Body of pancreas (tissue), 4 donors: ENCODE results near the gene RBM4. TPM values are rescaled to one million over a fixed set of nuclear protein-coding genes. Genes with fewer than 3 reads are reported as not detected.

Experiments used
- ATAC-seq: fragments of 150-250 bp; one replicate; pipeline ENCODE4 v1.9.1; 2016
- DNase-seq, 4 donors: peaks; one replicate each; pipeline ENCODE4 v3.0.0-alpha.2; 2019
- H3K27ac ChIP-seq, 4 donors: fragments of 200-600 bp; sonication (generic); 1 replicate in 3 of 4; 2 replicates in 1 of 4; pipeline versions ENCODE4 v1.5.1 to v1.6.1; 2016 to 2019; ENCODE audit warnings: mild to moderate bottlenecking in 1 of 4, mixed read lengths in 1 of 4, moderate library complexity in 1 of 4
- H3K27me3 ChIP-seq, 2 donors: fragments of 200-600 bp; sonication (generic); one replicate each; pipeline ENCODE4 v1.6.0; 2016; ENCODE audit warnings: mild to moderate bottlenecking in 1 of 2
- H3K36me3 ChIP-seq, 2 donors: fragments of 200-600 bp; sonication (generic); replicated peaks in 1 of 2; 2 replicates each; pipeline ENCODE4 v1.5.1; 2016; ENCODE audit warnings: low read depth in 2 of 2; ENCODE audit not compliant: insufficient read depth in 1 of 2
- H3K4me1 ChIP-seq: fragments of 200-600 bp; sonication (generic); one replicate; pipeline ENCODE4 v1.6.0; 2016
- H3K4me3 ChIP-seq, 2 donors: fragments of 200-600 bp; sonication (generic); 1 replicate in 1 of 2; 2 replicates in 1 of 2; pipeline ENCODE4 v1.5.1; 2016 to 2019
- H3K9me3 ChIP-seq, 3 donors: fragments of 200-600 bp; sonication (generic); 1 replicate in 2 of 3; 2 replicates in 1 of 3; pipeline ENCODE4 v1.5.1; 2016
- POLR2A ChIP-seq, 3 donors: fragments of 450-650 bp; IDR thresholded peaks; one replicate each; pipeline ENCODE4 v1.6.1; 2016; ENCODE audit warnings: antibody characterized with exemption in 3 of 3, mild to moderate bottlenecking in 2 of 3
- WGBS, 2 donors: methylation state at CpG; one replicate each; pipeline ENCODE4 v1.1.5; 2017; 5-methylcytosine and 5-hydroxymethylcytosine counted together
- intact Hi-C: fragments of 100-400 bp; cut with DNase I; formaldehyde crosslinking; loops from one replicate; pipeline ENCODE4 v1.15.1; 2023
- total RNA-seq, 2 donors: library from RNA; depleted of rRNA; stranded (reverse); fragments of >200 nt; gene quantifications; one replicate each; pipeline ENCODE4 v1.1.0, GENCODE V29; 2016
- TF ChIP-seq, protein P1 (sequence below), 7 experiments: fragments of 450-650 bp in 4 of 7; fragments of 200-600 bp in 3 of 7; sonication (generic) in 3 of 7; IDR thresholded peaks; one replicate each; pipeline ENCODE4 v1.5.1; 2016 to 2019; ENCODE audit warnings: antibody characterized with exemption in 7 of 7

Gene RBM4
- total RNA-seq, 2 donors from 2014 or later: 44.2 to 71.1 TPM

DNA sequence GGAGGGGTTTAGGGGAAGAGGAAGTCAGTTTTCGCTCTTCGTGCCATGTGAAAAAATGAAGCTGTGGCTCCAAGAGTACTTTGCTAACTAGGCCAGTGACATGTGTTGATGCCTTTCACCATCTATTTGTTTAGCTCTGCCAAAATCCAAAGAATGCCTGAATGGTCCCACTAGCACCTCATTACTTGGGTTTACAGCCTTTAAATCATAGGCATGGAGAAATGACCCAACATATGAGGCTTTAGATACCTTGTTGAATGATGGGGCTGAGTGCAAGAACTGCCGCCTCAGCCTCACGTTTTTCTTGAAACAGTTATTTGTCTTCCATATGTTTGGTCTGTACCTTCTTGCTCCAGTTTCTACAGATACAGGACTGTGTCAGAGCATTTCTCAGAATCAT lies 8.3 kb downstream of the RBM4 start:
- 80 to 83% methylated on average over 4 of the region's 4 CpGs for WGBS, 2 donors
- Histone ChIP-seq H3K9me3 (no peaks in the 10 kb centered on the region), H3K36me3 (peaks cover 0 to 16% of the 10 kb centered on the region in 2 donors), H3K4me3 (no peak overlapping the region), H3K27ac (no peak overlapping the region), H3K4me1 (peaks cover 45% of the 10 kb centered on the region), H3K27me3 (no peaks in the 10 kb centered on the region)
- no peak for DNase-seq
- no peak for TF ChIP-seq POLR2A (IDR thresholded peaks at IDR 0.05)
- TF ChIP-seq, protein P1, sequence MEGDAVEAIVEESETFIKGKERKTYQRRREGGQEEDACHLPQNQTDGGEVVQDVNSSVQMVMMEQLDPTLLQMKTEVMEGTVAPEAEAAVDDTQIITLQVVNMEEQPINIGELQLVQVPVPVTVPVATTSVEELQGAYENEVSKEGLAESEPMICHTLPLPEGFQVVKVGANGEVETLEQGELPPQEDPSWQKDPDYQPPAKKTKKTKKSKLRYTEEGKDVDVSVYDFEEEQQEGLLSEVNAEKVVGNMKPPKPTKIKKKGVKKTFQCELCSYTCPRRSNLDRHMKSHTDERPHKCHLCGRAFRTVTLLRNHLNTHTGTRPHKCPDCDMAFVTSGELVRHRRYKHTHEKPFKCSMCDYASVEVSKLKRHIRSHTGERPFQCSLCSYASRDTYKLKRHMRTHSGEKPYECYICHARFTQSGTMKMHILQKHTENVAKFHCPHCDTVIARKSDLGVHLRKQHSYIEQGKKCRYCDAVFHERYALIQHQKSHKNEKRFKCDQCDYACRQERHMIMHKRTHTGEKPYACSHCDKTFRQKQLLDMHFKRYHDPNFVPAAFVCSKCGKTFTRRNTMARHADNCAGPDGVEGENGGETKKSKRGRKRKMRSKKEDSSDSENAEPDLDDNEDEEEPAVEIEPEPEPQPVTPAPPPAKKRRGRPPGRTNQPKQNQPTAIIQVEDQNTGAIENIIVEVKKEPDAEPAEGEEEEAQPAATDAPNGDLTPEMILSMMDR (IDR thresholded peaks at IDR 0.05): no peak
- ATAC-seq: no peak
- intact Hi-C loops: no loop called here

DNA sequence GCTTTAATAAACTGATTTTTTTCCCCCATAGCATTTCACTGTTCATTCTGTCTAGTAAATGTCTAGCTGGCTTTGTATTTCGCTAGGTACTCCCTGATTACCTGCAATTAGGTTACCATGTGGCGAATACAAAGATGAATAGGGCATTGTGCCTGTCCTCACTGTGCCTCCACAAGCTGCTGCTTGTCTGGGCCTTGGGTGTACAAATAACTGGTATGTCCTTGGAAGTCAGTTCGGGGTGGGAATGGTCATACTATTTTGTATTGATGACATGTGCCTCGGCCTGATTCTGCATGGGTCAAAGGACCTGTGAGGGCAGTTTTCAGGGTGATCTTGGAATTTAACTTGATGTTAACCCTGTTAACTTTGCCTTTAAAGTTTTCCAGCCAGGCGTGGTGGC lies 11.4 kb downstream of the RBM4 start:
- Histone ChIP-seq H3K27me3 (no peaks in the 10 kb centered on the region), H3K9me3 (no peaks in the 10 kb centered on the region), H3K4me3 (no peak overlapping the region), H3K36me3 (peaks cover 0 to 16% of the 10 kb centered on the region in 2 donors), H3K4me1 (peaks cover 14% of the 10 kb centered on the region), H3K27ac (no peak overlapping the region)
- intact Hi-C loops: no loop called here
- WGBS, 2 donors: 91% methylated on average over 5 of the region's 5 CpGs
- DNase-seq (no peak), ATAC-seq (no peak)
- no peak for TF ChIP-seq POLR2A (IDR thresholded peaks at IDR 0.05)
- TF ChIP-seq, protein P1 (IDR thresholded peaks at IDR 0.05): no peak

DNA sequence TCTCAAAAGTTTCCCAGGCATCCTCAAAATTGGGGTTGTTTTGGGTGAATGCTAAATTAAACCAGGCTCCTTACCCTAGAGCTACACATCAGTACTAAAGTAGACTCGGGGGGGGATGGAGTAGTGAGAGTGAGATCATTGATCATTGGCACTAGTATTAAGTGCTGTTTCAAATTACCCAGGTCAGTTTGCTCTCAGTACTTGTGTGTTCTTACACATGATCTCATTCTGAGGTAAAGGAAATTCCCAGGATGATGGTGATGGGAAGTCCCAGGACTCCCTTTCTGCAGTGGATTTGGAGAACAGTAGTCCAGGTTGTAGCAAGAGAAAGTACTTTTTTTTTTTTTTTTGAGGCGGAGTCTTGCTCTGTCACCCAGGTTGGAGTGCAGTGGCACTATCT lies 12.5 kb downstream of the RBM4 start:
- WGBS, 2 donors: 93% methylated on average over 2 of the region's 2 CpGs
- TF ChIP-seq, protein P1 (IDR thresholded peaks at IDR 0.05): no peak
- no peak for TF ChIP-seq POLR2A (IDR thresholded peaks at IDR 0.05)
- DNase-seq (no peak), ATAC-seq (peak; percentile 63)
- Histone ChIP-seq H3K27ac (peak overlapping the region in 1 of 4 donors; percentile 24), H3K36me3 (peaks cover 0 to 9% of the 10 kb centered on the region in 2 donors), H3K27me3 (no peaks in the 10 kb centered on the region), H3K4me3 (no peak overlapping the region), H3K9me3 (no peaks in the 10 kb centered on the region), H3K4me1 (peaks cover 3% of the 10 kb centered on the region)
- intact Hi-C loops: no loop called here

DNA sequence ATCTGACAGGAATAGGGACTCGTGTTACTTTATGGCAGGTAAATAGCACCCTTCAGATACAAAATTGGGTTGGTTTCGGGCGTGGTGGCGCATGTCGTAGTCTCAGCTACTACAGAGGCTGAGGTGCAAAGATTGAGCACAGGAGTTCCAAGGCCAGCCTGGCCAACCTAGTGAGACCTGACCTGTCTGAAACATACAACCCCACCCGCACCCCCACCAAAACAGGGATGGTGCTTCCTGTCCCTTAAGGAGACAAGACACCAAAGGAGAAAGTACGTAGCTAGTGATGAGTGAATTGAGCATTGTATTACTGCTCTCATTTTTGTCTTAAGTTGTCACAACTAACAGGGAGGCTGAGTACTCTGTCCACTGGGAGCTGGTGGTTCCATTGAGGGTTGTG lies 14.1 kb downstream of the RBM4 start:
- Histone ChIP-seq H3K27me3 (no peaks in the 10 kb centered on the region), H3K27ac (no peak overlapping the region), H3K4me1 (no peaks in the 10 kb centered on the region), H3K4me3 (no peak overlapping the region), H3K36me3 (no peaks in the 10 kb centered on the region), H3K9me3 (no peaks in the 10 kb centered on the region)
- intact Hi-C loops: no loop called here
- no peak for DNase-seq
- no peak for TF ChIP-seq POLR2A (IDR thresholded peaks at IDR 0.05)
- TF ChIP-seq, protein P1 (IDR thresholded peaks at IDR 0.05): no peak
- 87 to 91% methylated on average over 7 of the region's 7 CpGs for WGBS, 2 donors
- no peak for ATAC-seq

DNA sequence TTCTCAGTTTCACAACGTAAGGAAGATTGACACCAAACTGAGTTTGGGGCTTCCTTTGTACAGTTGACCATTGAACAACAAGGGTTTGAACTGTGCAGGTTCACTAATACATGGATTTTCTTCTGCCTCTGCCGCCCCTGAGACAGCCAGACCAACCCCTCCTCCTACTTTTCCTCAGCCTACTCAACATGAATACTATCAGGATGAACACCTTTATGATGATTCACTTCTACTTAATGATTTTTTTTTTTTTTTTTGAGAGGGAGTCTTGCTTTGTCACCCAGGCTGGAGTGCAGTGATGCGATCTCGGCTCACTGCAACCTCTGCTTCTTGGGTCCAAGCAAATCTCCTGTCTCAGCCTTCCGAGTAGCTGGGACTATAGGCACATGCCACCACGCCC lies 14.6 kb downstream of the RBM4 start:
- Histone ChIP-seq H3K36me3 (no peaks in the 10 kb centered on the region), H3K9me3 (no peaks in the 10 kb centered on the region), H3K27me3 (no peaks in the 10 kb centered on the region), H3K27ac (no peak overlapping the region), H3K4me3 (no peak overlapping the region), H3K4me1 (no peaks in the 10 kb centered on the region)
- WGBS, 2 donors: 85 to 86% methylated on average over 6 of the region's 6 CpGs
- DNase-seq: no peak
- intact Hi-C loops: no loop called here
- no peak for ATAC-seq
- TF ChIP-seq, protein P1 (IDR thresholded peaks at IDR 0.05): no peak
- no peak for TF ChIP-seq POLR2A (IDR thresholded peaks at IDR 0.05)
